Measurements from ENCODE around the gene BORCS6.

BORCS6 gene

DNA sequence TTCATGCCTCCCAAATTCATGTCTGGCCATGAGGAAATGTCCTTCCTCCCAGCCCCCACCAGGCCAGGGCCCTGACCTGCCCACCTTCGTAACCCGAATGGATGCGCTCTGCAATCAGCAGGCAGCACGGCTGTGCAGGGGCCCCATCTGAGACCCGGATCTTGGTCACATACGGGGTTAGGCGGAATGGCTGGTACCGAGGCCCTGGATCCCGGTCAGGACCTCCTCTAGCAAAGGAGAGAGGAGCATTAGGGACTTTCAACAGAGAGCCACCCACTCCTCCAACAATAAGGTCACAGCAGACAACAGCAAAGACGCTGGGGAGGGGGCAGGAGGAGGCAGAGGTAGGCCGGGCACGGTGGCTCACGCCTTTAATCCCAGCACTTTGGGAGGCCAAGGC lies 41.4 kb downstream of the BORCS6 start:
- Histone ChIP-seq H3K27me3 (ENCODE audit: control insufficient read depth, insufficient read depth, low read length, poor library complexity, severe bottlenecking) (no peaks in the 10 kb centered on the region), H3K4me3 (ENCODE audit: insufficient read depth, low read depth, low read length) (no peak overlapping the region), H3K36me3 (ENCODE audit: control insufficient read depth, insufficient read depth, low read length) (peaks cover 37% of the 10 kb centered on the region), H3K9me3 (ENCODE audit: control insufficient read depth, low read length) (no peaks in the 10 kb centered on the region), H3K27ac (ENCODE audit: insufficient read depth, low read depth, low read length, poor library complexity, severe bottlenecking) (no peak overlapping the region), H3K4me1 (ENCODE audit: control insufficient read depth, insufficient read depth, low read length) (peaks cover 11% of the 10 kb centered on the region)
- WGBS, 2 experiments, result 90 to 95% methylated on average over 13 of the region's 13 CpGs

DNA sequence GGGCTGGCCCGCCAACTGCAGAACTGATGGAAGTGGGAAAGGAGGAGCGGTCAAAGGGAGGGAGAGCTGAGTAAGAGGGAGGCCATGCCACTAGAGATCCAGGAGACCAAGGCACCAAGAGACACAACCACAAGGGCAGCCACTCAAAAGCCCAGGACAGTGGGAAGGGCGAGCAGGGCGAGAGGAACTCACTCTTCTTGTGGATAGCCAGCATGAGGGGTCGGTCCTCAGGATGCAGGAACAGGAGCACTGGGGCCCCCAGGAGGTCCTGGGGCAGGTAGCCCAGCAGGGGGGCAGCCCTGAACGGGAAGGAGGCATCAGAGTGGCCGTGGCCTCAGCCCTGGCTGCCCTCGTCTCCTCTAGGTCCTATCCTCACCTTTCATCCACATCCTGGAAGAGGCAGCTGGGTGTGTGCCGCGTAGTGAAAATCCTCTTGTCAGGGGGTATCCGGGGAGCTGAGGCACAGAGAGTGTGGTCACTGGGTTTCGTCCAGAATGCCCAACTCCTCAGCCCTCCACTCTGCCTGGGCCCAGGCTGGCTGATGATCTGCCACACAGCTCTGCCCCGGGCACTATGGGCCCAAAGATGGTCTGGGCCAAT lies 42.1 kb downstream of the BORCS6 start:
- Histone ChIP-seq H3K27ac (ENCODE audit: insufficient read depth, low read depth, low read length, poor library complexity, severe bottlenecking) (no peak overlapping the region), H3K9me3 (ENCODE audit: control insufficient read depth, low read length) (no peaks in the 10 kb centered on the region), H3K27me3 (ENCODE audit: control insufficient read depth, insufficient read depth, low read length, poor library complexity, severe bottlenecking) (no peaks in the 10 kb centered on the region), H3K36me3 (ENCODE audit: control insufficient read depth, insufficient read depth, low read length) (peaks cover 37% of the 10 kb centered on the region), H3K4me1 (ENCODE audit: control insufficient read depth, insufficient read depth, low read length) (peaks cover 6% of the 10 kb centered on the region), H3K4me3 (ENCODE audit: insufficient read depth, low read depth, low read length) (no peak overlapping the region)
- 91 to 93% methylated on average over 13 of the region's 13 CpGs for WGBS, 2 experiments

DNA sequence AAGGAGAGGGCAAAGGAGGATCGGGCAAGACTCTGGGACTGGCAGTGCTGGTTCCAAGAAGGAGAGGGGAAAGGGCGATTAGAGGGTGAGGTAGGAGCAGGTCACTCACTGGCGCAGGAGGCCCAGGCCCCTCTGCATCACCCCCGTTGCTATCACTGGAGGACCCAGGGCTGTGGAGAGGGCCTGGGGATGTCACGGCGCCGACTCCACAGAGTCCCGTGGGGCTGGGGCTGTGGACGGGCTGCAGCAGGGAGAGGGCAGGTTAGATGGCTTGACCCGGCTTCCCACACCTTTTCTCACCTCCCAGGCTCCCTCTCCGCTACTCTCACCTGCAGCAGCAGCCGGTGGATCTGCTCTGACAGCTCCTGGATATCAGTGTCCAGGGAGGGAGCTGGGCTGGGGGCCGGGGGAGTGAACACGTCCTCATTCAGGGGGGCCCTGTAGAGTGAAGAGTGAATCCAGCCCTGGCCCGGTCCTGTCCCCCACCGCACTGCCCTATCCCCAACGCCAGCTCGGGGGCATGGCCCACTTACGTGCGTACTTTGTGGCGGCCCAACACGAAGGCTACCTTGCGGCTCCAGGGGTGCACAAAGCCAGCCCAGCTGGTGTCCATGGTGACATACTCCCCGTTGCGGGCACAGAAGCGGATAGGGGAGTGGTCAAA lies 42.7 kb downstream of the BORCS6 start:
- Histone ChIP-seq H3K36me3 (ENCODE audit: control insufficient read depth, insufficient read depth, low read length) (peaks cover 37% of the 10 kb centered on the region), H3K4me3 (ENCODE audit: insufficient read depth, low read depth, low read length) (no peak overlapping the region), H3K9me3 (ENCODE audit: control insufficient read depth, low read length) (no peaks in the 10 kb centered on the region), H3K27me3 (ENCODE audit: control insufficient read depth, insufficient read depth, low read length, poor library complexity, severe bottlenecking) (no peaks in the 10 kb centered on the region), H3K27ac (ENCODE audit: insufficient read depth, low read depth, low read length, poor library complexity, severe bottlenecking) (no peak overlapping the region), H3K4me1 (ENCODE audit: control insufficient read depth, insufficient read depth, low read length) (no peaks in the 10 kb centered on the region)
- WGBS, 2 experiments, result 90 to 95% methylated on average over 25 to 26 of the region's 26 CpGs

DNA sequence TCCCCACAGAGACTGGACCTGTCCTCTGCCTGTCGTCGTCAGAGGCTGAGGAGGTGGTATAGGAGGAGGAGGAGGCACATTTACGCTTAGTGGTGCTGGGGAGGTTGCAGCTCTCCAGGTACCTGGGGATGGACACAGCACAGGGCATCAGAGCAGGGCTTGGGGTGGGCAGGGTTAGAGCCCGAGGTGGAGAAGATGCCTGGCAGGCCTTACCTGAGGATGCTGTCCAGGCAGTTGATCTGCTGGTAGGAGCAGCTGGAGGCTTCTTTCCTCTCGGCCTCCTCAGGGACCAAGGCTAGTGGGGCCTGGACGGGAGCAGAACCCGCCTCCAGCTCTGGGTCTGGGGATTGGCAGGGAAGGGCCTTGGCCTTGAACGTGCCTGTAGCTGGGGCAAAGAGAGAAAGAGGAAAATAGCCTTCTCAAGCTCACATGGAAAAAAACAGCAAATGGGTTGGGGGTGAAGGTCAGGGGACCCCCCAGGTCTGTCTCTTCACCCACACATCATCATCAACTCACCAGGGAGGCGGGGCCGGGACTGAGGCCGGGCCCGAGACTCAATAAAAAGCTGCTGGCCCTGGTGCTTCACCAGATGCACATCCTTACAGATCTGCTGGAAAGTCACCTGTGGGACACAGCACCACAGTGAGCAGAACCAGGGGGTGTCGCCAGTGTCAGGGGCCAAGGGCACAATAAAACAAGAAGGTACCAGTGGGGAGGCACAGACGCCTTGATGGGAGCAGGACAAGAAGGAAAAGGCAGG lies 43.4 kb downstream of the BORCS6 start:
- Histone ChIP-seq H3K9me3 (ENCODE audit: control insufficient read depth, low read length) (no peaks in the 10 kb centered on the region), H3K4me1 (ENCODE audit: control insufficient read depth, insufficient read depth, low read length) (no peaks in the 10 kb centered on the region), H3K27me3 (ENCODE audit: control insufficient read depth, insufficient read depth, low read length, poor library complexity, severe bottlenecking) (no peaks in the 10 kb centered on the region), H3K4me3 (ENCODE audit: insufficient read depth, low read depth, low read length) (no peak overlapping the region), H3K27ac (ENCODE audit: insufficient read depth, low read depth, low read length, poor library complexity, severe bottlenecking) (no peak overlapping the region), H3K36me3 (ENCODE audit: control insufficient read depth, insufficient read depth, low read length) (peaks cover 37% of the 10 kb centered on the region)
- WGBS, 2 experiments, result 94% methylated on average over 14 of the region's 14 CpGs

DNA sequence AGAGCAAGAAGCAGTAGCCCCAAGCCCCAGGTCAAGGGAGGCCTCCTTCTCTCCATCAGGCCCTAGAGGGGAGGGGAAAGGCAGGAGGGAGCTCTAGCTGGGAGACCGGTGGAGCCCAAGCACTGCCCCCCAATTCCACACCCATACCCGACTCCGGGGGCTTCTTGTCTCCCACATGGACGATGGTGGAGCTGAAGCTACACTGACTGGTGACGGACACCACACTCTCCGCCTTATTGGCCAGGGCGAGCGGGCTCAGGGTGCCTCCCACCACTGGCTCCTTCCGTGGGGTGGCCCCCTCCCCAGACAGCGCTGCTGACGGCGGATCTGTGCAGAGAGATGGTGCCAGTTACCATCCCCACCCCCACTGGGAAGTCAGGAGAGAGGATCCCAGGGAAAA lies 44.2 kb downstream of the BORCS6 start:
- WGBS, 2 experiments, result 94% methylated on average over 12 of the region's 12 CpGs
- Histone ChIP-seq H3K36me3 (ENCODE audit: control insufficient read depth, insufficient read depth, low read length) (peaks cover 37% of the 10 kb centered on the region), H3K4me3 (ENCODE audit: insufficient read depth, low read depth, low read length) (no peak overlapping the region), H3K4me1 (ENCODE audit: control insufficient read depth, insufficient read depth, low read length) (no peaks in the 10 kb centered on the region), H3K9me3 (ENCODE audit: control insufficient read depth, low read length) (no peaks in the 10 kb centered on the region), H3K27me3 (ENCODE audit: control insufficient read depth, insufficient read depth, low read length, poor library complexity, severe bottlenecking) (no peaks in the 10 kb centered on the region), H3K27ac (ENCODE audit: insufficient read depth, low read depth, low read length, poor library complexity, severe bottlenecking) (no peak overlapping the region)

DNA sequence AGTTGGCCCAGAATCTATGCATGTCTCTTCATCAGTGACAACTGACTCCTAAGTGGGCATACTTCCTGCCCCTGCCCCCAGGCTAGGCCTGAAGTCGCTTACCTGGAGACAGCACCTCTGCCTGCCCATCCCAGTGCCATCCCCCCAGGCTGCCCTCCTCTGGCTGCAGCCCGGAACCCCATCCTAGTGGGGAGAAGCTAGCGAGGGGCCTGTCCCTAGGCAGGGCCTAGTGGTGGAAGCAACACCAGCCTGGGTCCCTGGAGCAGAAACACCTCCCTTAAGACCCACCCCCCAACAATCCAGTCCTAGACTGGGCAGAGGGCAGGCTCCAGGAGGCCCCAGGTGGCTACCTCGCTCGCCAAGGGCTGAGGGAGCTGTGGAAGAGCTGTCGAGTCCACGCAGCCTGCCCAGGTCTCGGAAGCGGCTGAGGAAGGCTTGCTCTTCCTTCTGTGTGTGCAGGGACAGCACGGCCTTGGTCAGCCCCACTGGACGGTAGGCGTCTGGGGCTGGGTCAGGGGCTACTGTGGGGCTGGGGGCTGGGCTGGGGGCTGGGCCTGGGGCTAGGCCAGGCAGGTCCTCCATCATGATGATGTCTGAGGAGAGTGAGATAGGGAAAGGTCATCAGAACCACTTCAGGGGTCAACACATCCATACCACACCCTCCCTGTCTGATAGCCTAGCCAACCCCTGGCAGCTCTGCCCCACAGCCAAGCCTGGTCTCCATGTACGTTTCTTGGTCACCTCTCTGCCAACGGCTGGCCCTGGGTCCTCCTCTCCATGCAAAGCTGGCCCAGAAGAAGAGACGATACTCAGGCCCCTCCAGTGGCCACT lies 45.4 kb downstream of the BORCS6 start:
- Histone ChIP-seq H3K4me3 (ENCODE audit: insufficient read depth, low read depth, low read length) (no peak overlapping the region), H3K27ac (ENCODE audit: insufficient read depth, low read depth, low read length, poor library complexity, severe bottlenecking) (no peak overlapping the region), H3K27me3 (ENCODE audit: control insufficient read depth, insufficient read depth, low read length, poor library complexity, severe bottlenecking) (no peaks in the 10 kb centered on the region), H3K36me3 (ENCODE audit: control insufficient read depth, insufficient read depth, low read length) (peaks cover 34% of the 10 kb centered on the region), H3K4me1 (ENCODE audit: control insufficient read depth, insufficient read depth, low read length) (no peaks in the 10 kb centered on the region), H3K9me3 (ENCODE audit: control insufficient read depth, low read length) (no peaks in the 10 kb centered on the region)
- 93 to 95% methylated on average over 15 of the region's 15 CpGs for WGBS, 2 experiments

DNA sequence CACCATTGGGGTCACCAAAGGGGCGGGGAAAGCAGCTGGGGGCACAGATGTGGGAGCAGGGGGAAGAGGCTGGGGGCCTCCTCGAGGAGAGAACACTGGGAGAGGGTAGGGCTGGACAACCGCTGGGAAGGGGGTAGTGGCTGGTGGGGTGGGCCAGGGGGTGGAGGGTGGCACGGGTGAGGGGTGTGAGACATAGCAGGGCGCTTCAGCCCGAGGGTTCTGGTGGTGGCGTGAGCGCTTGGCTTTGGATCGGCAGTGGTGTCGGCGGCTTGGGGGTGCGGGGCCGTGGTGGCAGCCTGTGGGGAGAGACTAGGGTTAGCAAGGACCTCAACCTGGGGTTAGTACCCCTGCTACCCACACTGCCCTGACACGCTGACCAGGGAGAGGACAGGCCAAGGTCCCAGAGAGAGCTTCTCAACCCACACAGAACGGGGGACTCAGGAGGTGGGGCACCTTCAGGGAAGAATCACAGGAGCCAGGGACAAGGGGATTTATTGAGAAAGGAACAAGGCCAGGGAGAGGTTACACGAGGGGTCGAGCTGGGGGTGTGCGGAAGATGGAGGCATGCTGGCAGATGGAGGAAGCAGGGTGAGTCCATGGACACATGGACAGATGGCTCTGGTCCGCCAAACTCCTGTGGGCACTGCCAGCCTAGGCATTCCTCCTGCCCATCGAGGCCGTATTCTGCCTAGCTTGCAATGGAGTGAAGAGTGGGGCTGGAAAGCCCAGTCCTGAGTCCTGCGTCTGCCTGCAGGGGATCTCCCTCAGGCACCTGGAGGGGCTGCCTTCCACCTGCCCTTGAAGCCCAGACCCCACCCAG lies 46.2 kb downstream of the BORCS6 start:
- 93 to 96% methylated on average over 22 of the region's 22 CpGs for WGBS, 2 experiments

DNA sequence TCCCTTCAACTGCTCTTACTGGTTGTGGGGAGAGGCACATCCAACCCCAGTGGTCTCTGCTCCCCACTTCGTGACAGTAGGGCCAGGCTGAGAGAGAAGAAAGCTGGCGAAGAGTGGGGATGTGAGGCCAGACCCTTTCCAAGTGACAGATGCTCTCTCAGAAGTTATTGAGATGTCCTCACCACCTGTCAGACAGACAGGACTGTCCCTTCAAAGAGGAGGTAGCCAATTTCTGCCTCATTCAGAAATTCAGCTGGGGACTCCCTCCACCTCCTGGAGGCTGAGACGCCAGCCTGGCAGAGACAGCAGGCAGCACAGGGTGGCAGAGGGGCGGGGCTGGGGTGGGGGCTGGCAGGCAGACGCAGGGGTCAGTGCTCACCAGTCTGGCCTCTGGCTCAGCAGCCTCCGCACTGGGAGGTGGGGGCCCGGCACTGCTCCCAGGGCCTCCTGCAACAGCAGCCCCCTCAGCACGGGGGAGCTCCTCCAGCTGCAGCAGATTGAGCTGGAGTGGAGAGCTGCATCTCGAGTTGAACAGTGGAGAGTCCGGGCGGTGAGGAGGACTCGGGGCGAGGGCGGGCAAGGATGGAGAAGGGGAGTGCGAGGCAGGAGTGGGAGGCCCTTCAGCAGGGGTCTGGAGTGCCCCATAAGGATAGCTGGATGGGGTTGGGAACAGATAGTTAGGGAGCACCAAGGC lies 46.9 kb downstream of the BORCS6 start:
- no peak overlapping the region for H3K27ac ChIP-seq (ENCODE audit: insufficient read depth, low read depth, low read length, poor library complexity, severe bottlenecking)
- H3K9me3 ChIP-seq (ENCODE audit: control insufficient read depth, low read length), result no peaks in the 10 kb centered on the region
- 92 to 95% methylated on average over 14 of the region's 15 CpGs for WGBS, 2 experiments
- H3K27me3 ChIP-seq (ENCODE audit: control insufficient read depth, insufficient read depth, low read length, poor library complexity, severe bottlenecking), result peaks cover 3% of the 10 kb centered on the region
- H3K4me3 ChIP-seq (ENCODE audit: insufficient read depth, low read depth, low read length), result no peak overlapping the region
- no peaks in the 10 kb centered on the region for H3K4me1 ChIP-seq (ENCODE audit: control insufficient read depth, insufficient read depth, low read length)
- peaks cover 25% of the 10 kb centered on the region for H3K36me3 ChIP-seq (ENCODE audit: control insufficient read depth, insufficient read depth, low read length)

More for the DNA sequence above, 46.2 kb downstream of the BORCS6 start:
- Histone ChIP-seq H3K27ac (ENCODE audit: insufficient read depth, low read depth, low read length, poor library complexity, severe bottlenecking) (no peak overlapping the region), H3K27me3 (ENCODE audit: control insufficient read depth, insufficient read depth, low read length, poor library complexity, severe bottlenecking) (no peaks in the 10 kb centered on the region), H3K4me3 (ENCODE audit: insufficient read depth, low read depth, low read length) (no peak overlapping the region), H3K9me3 (ENCODE audit: control insufficient read depth, low read length) (no peaks in the 10 kb centered on the region), H3K36me3 (ENCODE audit: control insufficient read depth, insufficient read depth, low read length) (peaks cover 28% of the 10 kb centered on the region), H3K4me1 (ENCODE audit: control insufficient read depth, insufficient read depth, low read length) (no peaks in the 10 kb centered on the region)
